GM12875 (cell line): Measurements from ENCODE around the gene LARGE2.

Source experiments
- H3K4me3 ChIP-seq: one replicate; pipeline ENCODE4 v1.5.1; 2011; ENCODE audit warnings: low read depth, low read length, control low read depth
- CTCF ChIP-seq: IDR thresholded peaks from 2 replicates; pipeline ENCODE4 v1.5.1; 2011; ENCODE audit warnings: low read depth, mild to moderate bottlenecking, control low read depth, inconsistent platforms, low read length, moderate library complexity, borderline replicate concordance; ENCODE audit not compliant: insufficient read depth

Gene LARGE2

GRCh38 chr11:45933131-45933831 lies 10.8 kb downstream of the LARGE2 start:
- H3K4me3 ChIP-seq = peak overlapping the region; percentile 24
- no peak for TF ChIP-seq CTCF

GRCh38 chr11:45933846-45934579 lies 11.6 kb downstream of the LARGE2 start:
- no peak overlapping the region for H3K4me3 ChIP-seq
- TF ChIP-seq CTCF = no peak

- no peak overlapping the region for H3K4me3 ChIP-seq
- no peak for TF ChIP-seq CTCF
Observed at GRCh38 chr11:45934580-45935318, 12.3 kb downstream of the LARGE2 start.

- H3K4me3 ChIP-seq = no peak overlapping the region
- no peak for TF ChIP-seq CTCF
Observed at GRCh38 chr11:45935349-45936064, 13.1 kb downstream of the LARGE2 start.

GRCh38 chr11:45936511-45937054 lies 14.1 kb downstream of the LARGE2 start:
- TF ChIP-seq CTCF = no peak
- no peak overlapping the region for H3K4me3 ChIP-seq

GRCh38 chr11:45937916-45938315 lies 15.5 kb downstream of the LARGE2 start:
- TF ChIP-seq CTCF = no peak
- H3K4me3 ChIP-seq = no peak overlapping the region
